Activated T-helper 1 cell treated with Interleukin-2 at 50 U/mL for 16 hours (primary cell): ENCODE results near the gene TANC1.

Experiments
- DNase-seq: peaks from one replicate; pipeline ENCODE4 v3.0.0-alpha.2; 2020; ENCODE audit warnings: low read depth

The TANC1 gene

DNA sequence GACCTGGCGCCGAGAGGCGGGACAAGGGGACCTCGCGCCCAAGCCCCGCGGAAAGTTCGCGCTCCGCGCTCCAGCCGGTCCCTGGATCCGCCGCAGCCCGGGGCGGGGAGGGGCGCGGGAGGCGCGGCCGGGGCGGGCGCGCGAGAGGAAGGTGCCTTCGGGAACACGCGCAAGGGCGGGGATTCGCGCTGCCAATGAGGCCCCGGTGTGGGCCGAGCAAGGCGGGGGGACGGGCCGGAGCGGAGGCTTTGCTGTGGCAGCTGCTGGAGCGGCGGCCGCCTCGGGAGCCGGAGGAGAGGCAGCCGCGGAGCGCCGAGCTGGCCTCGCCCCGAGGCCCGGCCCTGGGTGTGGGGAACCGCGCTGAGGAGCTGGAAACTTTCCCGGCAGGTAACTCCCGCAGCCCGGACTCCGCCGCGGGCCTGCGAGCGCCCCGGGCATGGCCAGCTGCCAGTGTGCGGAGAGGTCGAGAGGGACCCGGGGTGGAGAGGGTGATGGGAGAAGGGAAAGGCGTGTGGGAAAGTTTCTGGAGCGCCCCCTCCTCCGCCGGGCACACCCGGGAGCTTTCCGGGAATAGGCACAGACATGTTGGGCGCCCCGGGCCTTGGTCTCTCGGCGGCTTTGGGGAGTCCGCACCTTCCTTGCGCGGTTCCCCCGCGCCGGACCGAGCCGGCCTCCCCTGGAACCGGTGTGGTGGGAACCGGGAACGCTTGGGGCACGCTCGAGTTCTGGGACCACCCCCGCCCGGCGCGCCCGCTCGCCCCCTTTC, at the start of gene TANC1:
TSS of gene TANC1 (plus strand) at position 245 of the 766 bp plus-strand sequence. CDS start 97,271 bp downstream, outside the sequence.
- DNase-seq: no peak

DNA sequence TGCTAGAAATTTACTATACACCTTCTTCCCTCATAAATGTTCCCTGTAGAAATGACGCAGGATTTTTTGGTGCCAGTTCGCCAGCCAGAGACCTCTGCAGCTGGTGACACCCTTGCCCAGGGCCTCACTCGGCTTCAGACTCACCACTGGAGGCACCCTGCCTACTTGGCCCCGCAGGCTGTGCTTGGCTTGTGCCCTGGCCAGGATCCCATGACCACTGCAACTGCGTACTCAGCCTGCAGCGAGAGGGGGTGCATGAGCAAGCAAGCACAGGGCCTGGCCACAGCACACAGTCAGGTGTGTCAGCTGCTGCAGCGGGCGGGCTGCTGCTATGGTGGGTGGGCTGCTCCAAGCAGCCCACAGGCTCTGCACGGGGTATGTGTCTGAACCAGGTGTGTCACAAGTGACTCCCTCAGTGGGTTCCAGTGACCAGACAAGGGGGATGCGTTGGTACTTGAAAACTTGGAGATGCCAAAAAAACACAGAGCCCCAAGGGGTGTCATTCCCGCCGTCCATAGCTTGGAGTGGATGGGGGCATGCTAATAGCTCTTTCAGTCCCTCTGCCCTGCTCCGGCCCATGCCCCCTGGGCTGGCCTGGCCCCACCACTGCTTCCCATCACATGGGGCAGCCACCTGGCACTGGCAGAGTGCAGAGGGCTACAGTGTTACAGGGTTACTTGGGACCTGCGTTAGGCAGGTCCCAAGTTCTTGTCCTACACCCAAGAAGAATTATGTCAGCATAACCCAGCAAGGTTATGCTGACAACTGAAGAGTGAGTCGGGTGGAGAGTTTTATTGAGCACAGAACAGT, 46.6 kb upstream of the TANC1 start:
- no peak for DNase-seq

DNA sequence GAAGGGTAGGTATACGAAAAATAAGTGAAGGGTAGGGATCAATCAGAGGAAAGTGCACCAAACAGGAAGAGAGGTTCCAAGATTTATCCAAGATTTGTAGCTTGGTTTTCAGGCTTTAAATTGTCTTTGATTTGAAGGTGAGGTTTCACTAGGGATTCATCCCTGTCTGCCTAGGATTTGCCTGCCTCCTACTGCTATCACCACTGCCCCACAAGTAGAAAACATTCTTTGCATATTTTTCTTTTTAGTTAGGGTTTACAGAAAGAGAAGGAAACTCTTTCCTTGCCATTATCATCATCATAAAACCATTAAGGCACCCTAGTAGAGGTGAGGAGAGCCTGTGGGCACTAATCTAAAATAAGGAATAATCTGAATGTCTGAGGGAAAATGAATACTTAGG, 45.8 kb upstream of the TANC1 start:
- no peak for DNase-seq

DNA sequence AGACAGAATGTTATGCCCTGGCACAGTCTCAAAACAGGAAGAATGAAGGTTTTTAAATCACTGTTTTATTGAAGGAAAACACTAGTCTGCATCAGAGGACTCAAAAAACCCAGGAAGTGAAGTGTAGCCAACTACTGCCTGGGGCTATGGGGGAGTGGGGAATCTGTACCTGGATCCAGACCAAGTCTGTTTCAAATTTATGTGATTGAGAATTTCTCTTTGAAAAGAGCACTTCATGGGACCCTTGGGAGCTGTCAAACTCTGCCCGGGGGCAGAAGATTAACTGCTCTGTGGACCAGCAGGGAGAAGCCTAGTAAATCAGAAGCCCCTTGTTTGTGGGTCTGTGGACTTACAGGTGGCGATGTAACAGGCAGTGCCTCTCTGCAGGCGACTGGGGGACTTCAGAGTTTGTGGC, 45.3 kb upstream of the TANC1 start:
- DNase-seq: no peak

DNA sequence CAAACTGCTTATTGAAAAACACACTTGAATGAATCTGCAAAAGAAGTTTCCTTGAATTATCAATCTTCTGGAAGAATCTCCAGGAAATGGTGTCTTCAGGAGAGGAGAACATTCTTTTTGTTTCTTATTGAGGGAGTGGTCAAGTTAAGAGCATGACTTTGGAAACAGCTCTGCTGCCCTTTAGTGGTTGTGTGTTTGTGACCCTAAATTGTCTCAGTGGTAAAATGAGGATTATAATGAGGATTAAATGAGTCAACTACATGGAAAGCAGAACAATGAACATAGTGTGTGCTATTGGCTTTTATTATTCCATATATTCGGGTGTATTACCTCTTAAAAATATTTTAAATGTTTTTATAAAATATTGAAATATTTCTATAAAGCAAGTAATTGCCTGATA, 44.8 kb upstream of the TANC1 start:
- no peak for DNase-seq

DNA sequence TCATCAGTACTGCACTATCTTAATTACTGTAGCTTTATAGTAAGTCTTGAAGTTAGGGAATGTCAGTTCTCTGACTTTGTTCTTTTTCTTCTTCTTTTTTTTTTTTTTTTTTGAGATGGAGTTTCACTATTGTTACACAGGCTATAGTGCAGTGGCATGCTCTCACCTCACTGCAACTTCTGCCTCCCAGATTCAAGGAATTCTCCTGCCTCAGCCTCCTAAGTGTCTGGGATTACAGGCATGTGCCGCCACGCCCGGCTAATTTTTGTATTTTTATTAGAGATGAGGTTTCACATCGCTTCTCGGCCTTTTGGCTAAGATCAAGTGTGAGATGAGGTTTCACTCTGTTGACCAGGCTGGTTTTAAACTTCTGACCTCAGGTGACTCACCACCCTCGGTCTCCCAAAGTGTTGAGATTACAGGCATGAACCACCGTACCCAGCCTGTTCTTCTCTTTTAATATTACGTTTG, 41.9 kb upstream of the TANC1 start:
- DNase-seq: no peak

DNA sequence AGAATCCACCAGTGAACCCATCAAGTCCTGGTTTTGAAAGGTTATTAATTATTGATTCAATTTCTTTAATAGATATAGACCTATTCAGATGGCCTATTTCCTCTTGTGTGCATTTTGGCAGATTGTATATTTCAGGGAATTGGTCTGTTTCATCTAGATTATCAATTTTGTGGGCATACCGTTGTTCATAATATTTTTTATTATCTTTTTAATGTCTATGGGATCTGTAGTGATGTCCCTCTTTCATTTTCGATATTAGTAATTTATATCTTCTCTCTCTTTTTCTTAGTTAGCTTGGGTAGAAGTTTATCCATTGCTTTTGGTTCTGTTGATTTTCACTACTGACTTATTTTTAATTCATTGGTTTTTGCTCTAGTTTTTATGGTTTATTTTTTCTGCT, 39.9 kb upstream of the TANC1 start:
- no peak for DNase-seq

DNA sequence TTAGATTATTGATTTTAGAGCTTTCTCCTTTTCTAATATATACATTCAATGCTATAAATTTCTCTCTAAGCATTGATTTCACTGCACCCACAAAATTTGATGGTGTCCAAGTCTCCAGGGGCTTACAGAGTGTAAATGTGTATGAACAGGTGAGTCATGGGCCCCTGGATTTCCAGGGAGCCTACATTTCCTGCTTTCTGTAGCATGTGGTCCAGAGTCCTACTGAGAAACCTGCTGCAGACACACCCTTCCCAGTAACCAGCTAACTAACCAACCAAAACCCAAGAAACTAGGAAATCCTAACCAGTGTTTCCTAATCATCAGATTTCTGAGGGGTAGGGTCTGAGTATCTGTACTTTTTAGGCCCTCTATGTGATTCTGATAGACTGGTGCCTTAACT, 39.5 kb upstream of the TANC1 start:
- no peak for DNase-seq

DNA sequence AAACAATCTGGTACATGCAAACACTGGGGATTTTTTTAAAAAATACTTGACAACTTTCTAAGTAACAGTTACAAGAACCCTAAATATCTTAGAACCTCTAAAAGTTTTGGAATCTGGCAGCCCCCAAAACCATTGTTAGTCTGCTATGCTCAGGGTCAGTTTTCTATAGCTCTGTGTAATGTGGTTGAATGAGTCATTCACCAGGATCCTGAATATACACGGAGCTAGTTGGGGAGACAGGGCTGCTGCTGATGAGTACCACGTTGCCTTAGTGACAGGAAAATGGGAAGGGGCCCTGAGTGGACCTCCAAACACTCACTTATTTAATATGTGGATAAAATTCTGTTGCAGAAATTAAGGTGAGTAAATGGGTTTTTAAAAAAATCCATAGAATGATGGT, 36.9 kb upstream of the TANC1 start:
- DNase-seq: no peak

DNA sequence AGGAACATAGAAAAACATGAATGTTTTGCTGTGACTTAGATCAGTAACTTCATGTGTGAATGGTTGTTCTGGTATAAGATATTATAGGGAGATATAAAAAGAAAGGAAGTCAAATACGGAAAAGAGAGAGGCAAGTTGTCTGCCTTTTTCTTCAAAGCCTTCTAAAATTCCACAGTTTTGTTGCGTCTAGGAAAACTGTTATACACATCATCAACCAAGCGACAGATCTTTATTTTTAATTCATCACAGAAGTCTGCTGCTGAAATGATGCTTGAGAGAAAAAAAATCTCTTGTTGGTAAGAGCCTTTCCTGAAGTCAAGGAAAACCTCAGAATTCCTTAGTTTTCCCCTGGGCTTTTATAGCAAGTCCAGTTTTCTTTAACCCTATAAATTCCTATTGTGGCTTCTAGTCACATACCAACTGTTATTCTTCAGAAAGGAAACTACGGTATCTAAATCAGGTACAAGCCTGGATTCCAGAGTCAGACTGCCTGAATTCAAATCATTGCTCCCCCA, 36.3 kb upstream of the TANC1 start:
- no peak for DNase-seq

DNA sequence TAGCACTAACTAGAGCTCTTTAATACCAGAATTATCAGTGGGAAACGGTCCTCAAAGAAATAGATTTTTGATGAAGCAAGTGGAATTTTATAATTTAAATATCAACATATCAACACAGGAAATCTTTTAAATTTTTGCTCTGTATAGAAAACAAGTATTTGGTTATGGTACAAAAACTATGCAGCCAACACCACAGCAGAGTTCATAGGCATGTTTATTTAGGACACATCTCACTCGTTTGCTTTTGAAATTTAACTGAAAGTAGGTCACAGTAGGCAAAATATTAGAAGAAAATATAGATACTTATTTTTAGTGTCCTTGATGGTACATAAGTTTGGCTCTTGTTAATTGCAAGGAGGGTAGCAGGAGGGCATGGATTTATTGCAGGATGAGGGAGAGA, 34.3 kb upstream of the TANC1 start:
- no peak for DNase-seq

DNA sequence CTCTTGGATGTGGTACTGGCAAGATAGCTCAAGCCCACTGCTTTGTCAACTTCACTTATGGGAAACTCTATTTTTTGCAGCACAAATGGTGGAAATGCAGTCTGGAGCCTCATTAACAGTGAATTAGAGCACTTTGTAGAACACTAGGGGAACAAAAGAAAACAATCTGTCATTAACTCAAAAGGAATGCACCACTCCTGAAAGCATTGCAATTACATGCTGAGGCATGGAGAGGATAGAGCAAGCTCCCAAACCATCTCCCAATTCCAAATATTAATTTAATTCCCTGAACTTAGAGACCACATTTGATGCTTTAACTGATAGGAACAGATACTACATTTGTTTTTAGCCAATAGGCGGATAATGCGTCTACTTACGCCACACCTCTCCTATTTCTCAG, 32.8 kb upstream of the TANC1 start:
- DNase-seq: no peak

DNA sequence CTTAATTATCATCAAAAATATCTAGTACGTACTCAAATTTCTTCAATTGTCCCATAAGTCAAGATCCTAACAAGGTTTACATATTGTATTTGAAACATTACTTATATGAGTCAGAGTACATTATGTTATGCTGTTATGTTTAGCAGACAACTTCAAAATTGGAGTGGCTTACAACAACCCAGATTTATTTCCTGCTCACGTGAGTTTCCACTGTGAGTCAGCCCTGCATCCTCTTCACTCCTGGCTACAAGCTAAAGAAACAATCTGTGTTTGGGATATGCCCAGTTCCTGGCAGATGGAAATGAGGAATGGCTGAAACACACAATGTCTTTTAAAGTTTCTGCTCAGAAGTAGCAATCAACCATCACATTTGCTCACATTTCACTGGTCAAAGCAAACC, 31.5 kb upstream of the TANC1 start:
- DNase-seq: no peak

DNA sequence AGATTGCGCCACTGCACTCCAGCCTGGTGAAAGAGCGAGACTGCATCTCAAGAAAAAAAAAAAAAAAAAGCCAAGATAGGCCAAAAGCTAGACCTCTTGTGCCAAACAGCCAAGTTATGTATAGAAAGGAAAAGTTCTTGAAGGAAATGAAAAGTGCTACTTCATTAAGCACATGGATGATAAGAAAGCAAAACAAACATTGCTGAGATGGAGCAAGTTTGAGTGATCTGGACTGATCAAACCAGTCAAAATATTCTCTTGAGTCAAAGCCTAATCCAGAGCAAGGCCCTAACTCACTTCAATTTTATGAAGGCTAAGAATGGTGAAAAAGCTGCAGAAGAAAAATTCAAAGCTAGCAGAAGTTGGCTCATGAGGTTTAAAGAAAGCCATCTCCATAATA, 28.1 kb upstream of the TANC1 start:
- no peak for DNase-seq

DNA sequence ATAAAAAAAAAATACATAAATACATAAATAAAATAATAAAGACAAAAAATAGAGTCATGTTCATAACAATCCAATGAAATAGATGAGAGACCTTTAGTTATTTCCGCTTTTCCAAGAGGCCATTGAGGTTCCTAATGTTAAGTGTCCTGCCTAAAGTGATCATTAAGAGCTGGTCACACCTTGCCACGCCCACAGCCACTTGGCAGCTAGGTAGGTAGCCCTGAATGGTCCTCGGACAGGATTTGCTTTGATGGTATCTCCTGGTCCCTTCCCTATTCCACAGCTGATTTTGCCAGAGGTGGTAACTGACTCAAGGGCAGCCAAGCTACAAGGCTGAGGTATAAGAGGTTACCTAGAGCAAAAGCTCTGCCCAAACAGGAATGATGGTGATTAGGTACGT, 24.5 kb upstream of the TANC1 start:
- DNase-seq: no peak

DNA sequence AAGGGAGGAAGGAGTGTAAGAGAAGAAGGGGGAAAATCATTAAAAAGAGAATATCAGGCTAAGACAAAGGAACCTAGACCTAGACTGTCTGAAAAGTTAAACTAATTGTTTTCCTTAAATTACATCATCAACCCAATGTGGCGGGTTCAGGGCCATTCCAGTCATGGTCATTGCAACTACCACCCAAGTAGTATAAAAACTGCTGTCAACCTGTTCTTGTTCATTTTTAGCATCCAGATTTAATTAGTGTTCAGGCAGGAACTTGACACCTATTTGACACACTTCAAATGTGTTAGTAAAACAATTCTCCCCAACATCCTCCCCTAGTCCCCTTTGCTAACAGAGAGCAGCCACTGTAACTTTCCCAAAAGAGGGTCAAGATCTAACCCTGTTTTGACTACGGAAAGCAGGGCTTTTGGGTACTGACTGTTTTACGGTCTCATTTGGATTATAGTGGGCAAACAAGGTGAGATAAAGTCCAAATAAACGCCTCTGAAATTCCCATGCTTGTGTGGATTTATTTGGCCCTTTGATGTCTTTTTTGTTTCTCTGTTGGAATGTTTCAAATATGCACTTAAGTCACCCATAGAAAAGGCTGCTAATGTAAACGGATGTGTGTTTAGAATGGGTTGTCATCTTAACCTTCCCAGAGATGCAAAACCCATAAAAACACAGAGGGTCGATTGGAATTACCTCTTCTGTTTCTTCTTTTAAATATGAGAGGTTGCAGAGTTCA, 19.3 kb upstream of the TANC1 start:
- DNase-seq: no peak

DNA sequence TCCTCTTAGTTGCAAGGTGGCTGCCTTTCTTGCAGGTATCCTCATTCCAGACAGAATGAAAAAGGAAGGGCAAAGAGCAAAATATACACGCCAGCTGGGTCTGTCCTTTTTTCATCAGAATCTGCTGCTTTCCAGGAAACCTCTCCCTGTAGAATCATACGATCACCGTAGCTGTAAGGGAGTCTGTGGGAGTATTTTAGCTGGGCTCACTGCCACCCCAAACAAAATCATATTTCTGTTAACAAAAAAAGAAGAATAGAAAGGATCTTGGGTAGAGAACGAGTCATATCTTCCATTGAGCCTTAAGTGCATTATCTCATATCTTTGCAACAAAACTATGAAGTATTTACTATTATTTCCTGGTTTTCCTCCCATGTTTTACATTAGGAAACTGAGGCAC, 15.0 kb upstream of the TANC1 start:
- DNase-seq: no peak

DNA sequence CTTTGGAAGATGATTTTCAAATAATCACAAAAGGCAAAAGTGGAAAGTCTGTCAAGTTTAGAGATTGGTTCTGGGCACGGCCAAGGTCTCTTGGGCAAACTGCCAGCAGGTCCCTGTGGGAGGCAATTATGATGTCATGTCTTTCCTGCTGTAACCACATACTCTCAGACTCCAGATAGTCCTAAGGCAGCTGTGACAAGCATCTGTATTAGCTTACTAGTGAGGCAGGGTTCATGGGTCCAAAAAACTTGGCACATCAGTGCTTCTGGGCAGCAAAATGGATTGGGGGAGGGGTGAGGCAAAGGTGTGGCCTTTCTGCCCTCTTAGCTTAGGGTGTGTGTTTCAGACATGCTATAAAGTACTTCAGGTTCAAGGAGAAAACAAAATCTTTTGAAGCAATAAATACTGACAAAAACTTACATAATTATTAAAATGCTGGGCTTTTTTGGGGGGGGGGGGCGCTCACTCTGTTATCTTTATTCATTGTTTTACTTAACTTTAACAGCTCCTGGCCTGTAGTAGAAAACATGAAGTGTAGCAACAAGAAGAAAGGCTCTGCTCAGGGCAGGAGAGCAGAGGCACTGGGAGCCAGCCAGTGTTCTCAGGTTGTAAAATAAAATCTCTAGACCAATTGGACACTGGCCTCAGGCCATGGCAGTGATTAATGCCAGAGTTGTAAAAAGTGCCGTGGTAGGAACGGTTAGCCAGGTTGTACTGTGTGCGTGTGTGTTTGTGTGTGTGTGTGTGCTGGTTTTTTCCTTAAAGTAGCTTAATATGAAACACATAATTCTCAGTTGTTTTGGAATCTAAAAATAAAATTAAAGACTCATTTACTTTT, 14.3 kb upstream of the TANC1 start:
- DNase-seq: no peak

DNA sequence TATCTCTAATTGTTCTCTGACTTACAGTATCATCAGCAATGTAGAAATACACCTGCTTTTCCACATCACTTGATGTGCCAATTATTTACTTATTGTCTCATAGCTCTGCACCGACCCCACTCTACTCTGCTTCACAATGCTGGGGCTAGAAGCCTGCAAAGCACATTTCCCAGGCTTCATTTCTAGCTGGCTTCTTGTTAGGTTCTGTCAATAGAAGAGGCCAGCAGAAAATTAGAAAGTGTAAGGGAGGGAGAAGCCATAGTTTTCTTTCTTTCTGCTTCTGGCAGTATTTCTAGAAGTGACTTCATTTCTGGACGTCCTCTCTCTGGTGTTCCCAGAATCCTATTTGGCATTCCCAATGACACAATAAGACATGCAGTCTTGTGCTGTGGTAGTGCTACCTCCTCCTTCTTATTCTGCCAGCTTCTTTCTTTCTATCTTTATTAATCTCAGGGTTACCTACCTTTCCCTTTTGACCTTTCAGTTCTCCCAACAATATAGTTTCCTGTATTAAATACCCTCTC, 12.5 kb upstream of the TANC1 start:
- DNase-seq: no peak

DNA sequence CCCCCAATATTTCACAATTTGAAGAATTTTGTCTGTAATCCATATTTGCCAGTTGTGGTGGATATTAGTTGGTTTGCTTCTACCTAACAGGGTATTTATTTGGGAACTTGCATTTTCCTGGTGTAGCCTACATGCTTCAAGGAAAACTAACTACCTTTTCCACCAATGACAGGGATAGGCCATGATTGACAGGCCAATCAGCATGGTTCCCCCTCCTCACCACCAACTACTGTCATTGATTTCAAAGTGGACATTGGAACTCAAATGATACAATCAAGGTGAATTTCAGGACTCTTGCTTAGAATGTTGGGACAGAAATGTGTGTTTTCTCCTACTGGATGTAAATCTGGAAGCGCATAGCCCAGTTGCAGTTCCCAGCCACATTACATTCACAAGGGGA, 10.1 kb upstream of the TANC1 start:
- no peak for DNase-seq

DNA sequence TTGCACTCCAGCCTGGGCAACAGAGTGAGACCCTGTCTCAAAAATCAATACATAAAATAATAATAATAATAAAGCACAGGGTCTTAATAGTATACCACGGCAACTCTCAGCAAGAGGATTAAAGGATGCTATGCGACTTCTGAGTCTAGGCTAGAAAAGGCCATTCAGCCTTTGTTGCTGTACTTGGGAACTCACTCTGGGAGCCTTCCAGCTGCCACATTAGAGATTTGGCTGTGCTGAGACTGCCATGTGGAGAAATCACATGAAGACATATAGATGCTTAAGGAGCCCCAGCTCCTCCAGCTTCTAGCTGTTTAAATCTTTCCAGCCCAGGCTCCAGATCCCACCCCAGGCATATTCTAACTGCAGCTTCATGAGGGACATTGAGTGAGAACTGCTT, 8.2 kb upstream of the TANC1 start:
- DNase-seq: no peak
